OCI-LY3 (cell line): ENCODE results near the gene KCNJ4.

Experiments used
- CTCF ChIP-seq: fragments of 200-600, 300-600 bp; sonication (generic); IDR thresholded peaks from 2 replicates; pipeline ENCODE4 v1.5.1; 2014; ENCODE audit warnings: antibody characterized with exemption, low read length, low read depth
- EZH2phosphoT487 ChIP-seq: fragments of 200-600 bp; shearing (Covaris generic); IDR thresholded peaks from 2 replicates; pipeline ENCODE4 v1.6.1; 2018; ENCODE audit warnings: antibody characterized with exemption, mixed run types, low read depth

GRCh38 chr22:38441620-38442287, 13.2 kb downstream of the KCNJ4 start:
- TF ChIP-seq CTCF: no peak
- TF ChIP-seq EZH2phosphoT487: no peak
